GM23338 (cell line): Measurements from ENCODE around the gene RNF217. TPM values are rescaled to one million over a fixed set of nuclear protein-coding genes. Genes with fewer than 3 reads are reported as not detected.

ENCODE experiments used
- ATAC-seq: fragments of 200-7000 bp; cut with Tn5 transposase; 3 replicates; pipeline ENCODE4 v1.9.1; 2020
- DNase-seq: peaks from one replicate; pipeline ENCODE4 v3.0.0-alpha.2; 2015; ENCODE audit warnings: low spot score
- H2AFZ ChIP-seq: fragments of 200-600 bp; sonication (generic); 2 replicates; pipeline ENCODE4 v1.8.0; 2016; ENCODE audit warnings: antibody characterized with exemption, mild to moderate bottlenecking, moderate library complexity
- H3F3A ChIP-seq: fragments of 200-600 bp; sonication (generic); replicated peaks from 2 replicates; pipeline ENCODE4 v1.8.0; 2017; ENCODE audit warnings: antibody characterized with exemption, mixed run types, low read depth
- H3K27ac ChIP-seq: fragments of 200-600 bp; sonication (generic); 2 replicates; pipeline ENCODE4 v1.6.1; 2016; ENCODE audit warnings: low read depth
- H3K27me3 ChIP-seq: fragments of 200-600 bp; sonication (generic); 2 replicates; pipeline ENCODE4 v1.8.0; 2016; ENCODE audit warnings: mild to moderate bottlenecking, mixed run types, moderate library complexity; ENCODE audit not compliant: insufficient read depth
- H3K36me3 ChIP-seq: fragments of 200-600 bp; sonication (generic); 2 replicates; pipeline ENCODE4 v1.8.0; 2016; ENCODE audit warnings: mild to moderate bottlenecking; ENCODE audit not compliant: insufficient read depth
- H3K4me1 ChIP-seq: fragments of 200-600 bp; sonication (generic); 2 replicates; pipeline ENCODE4 v1.8.0; 2016; ENCODE audit warnings: mild to moderate bottlenecking, moderate library complexity; ENCODE audit not compliant: insufficient read depth
- H3K4me2 ChIP-seq: fragments of 200-600 bp; sonication (generic); 2 replicates; pipeline ENCODE4 v1.7.1; 2017; ENCODE audit warnings: mixed run types
- H3K4me3 ChIP-seq: fragments of 200-600 bp; sonication (generic); 2 replicates; pipeline ENCODE4 v1.6.1; 2016; ENCODE audit warnings: mixed run types
- H3K79me2 ChIP-seq: fragments of 200-600 bp; sonication (generic); replicated peaks from 2 replicates; pipeline ENCODE4 v1.8.0; 2017; ENCODE audit warnings: mild to moderate bottlenecking; ENCODE audit not compliant: insufficient read depth
- H3K9me2 ChIP-seq: fragments of 200-600 bp; sonication (generic); 2 replicates; pipeline ENCODE4 v1.8.0; 2017; ENCODE audit not compliant: insufficient read depth
- H4K20me1 ChIP-seq: fragments of 200-600 bp; sonication (generic); replicated peaks from 2 replicates; pipeline ENCODE4 v1.8.0; 2017; ENCODE audit warnings: mild to moderate bottlenecking; ENCODE audit not compliant: insufficient read depth
- H3K27ac Mint-ChIP-seq: 2 replicates; pipeline ENCODE4 v1.8.0; 2020; ENCODE audit warnings: inconsistent platforms, mild to moderate bottlenecking, moderate library complexity, mixed read lengths
- H3K27me3 Mint-ChIP-seq: 3 replicates; pipeline ENCODE4 v1.8.0; 2022; ENCODE audit warnings: low read depth, mild to moderate bottlenecking, moderate library complexity, mixed read lengths, inconsistent platforms; ENCODE audit not compliant: insufficient read depth, poor library complexity
- H3K36me3 Mint-ChIP-seq: 3 replicates; pipeline ENCODE4 v1.8.0; 2021; ENCODE audit warnings: low read depth, mild to moderate bottlenecking, inconsistent platforms, moderate library complexity, mixed read lengths
- H3K4me1 Mint-ChIP-seq: 3 replicates; pipeline ENCODE4 v1.8.0; 2020; ENCODE audit warnings: mild to moderate bottlenecking, inconsistent platforms, mixed read lengths
- H3K4me3 Mint-ChIP-seq: 3 replicates; pipeline ENCODE4 v1.8.0; 2021; ENCODE audit warnings: moderate library complexity, mild to moderate bottlenecking, inconsistent platforms, mixed read lengths
- H3K9me3 Mint-ChIP-seq: 3 replicates; pipeline ENCODE4 v1.8.0; 2020; ENCODE audit warnings: moderate library complexity, mild to moderate bottlenecking, inconsistent platforms, mixed read lengths
- CREB1 ChIP-seq: fragments of 250-450 bp; sonication (Bioruptor Pico); IDR thresholded peaks from 2 replicates; pipeline ENCODE4 v1.5.0; 2020; ENCODE audit warnings: low read depth, mild to moderate bottlenecking, moderate library complexity
- EZH2 ChIP-seq: fragments of 200-600 bp; sonication (generic); IDR thresholded peaks from one replicate; pipeline ENCODE4 v1.8.0; 2017; ENCODE audit warnings: antibody characterized with exemption, mild to moderate bottlenecking, low read depth; ENCODE audit not compliant: unreplicated experiment
- EZH2phosphoT487 ChIP-seq: fragments of 200-600 bp; sonication (generic); IDR thresholded peaks from one replicate; pipeline ENCODE4 v1.8.1; 2018; ENCODE audit warnings: antibody characterized with exemption; ENCODE audit not compliant: unreplicated experiment
- JUNB ChIP-seq: IDR thresholded peaks from one replicate; pipeline ENCODE4 v1.6.1; 2016; ENCODE audit warnings: antibody characterized with exemption; ENCODE audit not compliant: unreplicated experiment
- NANOG ChIP-seq: IDR thresholded peaks from 2 replicates; pipeline ENCODE4 v1.6.1; 2016; ENCODE audit warnings: antibody characterized with exemption, borderline replicate concordance
- POLR2AphosphoS5 ChIP-seq: IDR thresholded peaks from 2 replicates; pipeline ENCODE4 v1.6.1; 2016; ENCODE audit warnings: antibody characterized with exemption, low read depth
- STAT1 ChIP-seq: IDR thresholded peaks from one replicate; pipeline ENCODE4 v1.6.1; 2016; ENCODE audit warnings: antibody characterized with exemption; ENCODE audit not compliant: unreplicated experiment
- ZNF114 ChIP-seq: fragments of 250-450 bp; sonication (Bioruptor Pico); IDR thresholded peaks from 2 replicates; pipeline ENCODE4 v1.5.0; 2020; ENCODE audit warnings: mild to moderate bottlenecking, moderate library complexity
- ZNF331 ChIP-seq: fragments of 250-450 bp; sonication (Bioruptor Pico); IDR thresholded peaks from 2 replicates; pipeline ENCODE4 v1.5.0; 2020; ENCODE audit warnings: low read depth, mild to moderate bottlenecking, moderate library complexity
- ZNF462 ChIP-seq: fragments of 250-450 bp; sonication (Bioruptor Pico); IDR thresholded peaks from 2 replicates; pipeline ENCODE4 v1.5.0; 2020; ENCODE audit warnings: mild to moderate bottlenecking, moderate library complexity
- polyA plus RNA-seq: library from polyadenylated mRNA; unstranded; fragments of >200 nt; fragmentation: Nextera tagmentation; extraction: Ambion mirVana; gene quantifications from 2 replicates; pipeline ENCODE4 v1.2.1, GENCODE V29; 2016
- total RNA-seq: library from RNA; depleted of rRNA; stranded (reverse); fragments of >200 nt; shearing (Covaris generic); gene quantifications from 2 replicates; pipeline ENCODE4 v1.2.3, GENCODE V29; 2014
- TF ChIP-seq, protein P1 (sequence below): IDR thresholded peaks from 2 replicates; pipeline ENCODE4 v1.6.1; 2016; ENCODE audit warnings: antibody characterized with exemption
- TF ChIP-seq, protein P2 (sequence below): IDR thresholded peaks from one replicate; pipeline ENCODE4 v1.6.1; 2018; ENCODE audit warnings: antibody characterized with exemption; ENCODE audit not compliant: unreplicated experiment
- TF ChIP-seq, protein P3 (sequence below), 2 experiments: fragments of 200-600 bp in 1 of 2; sonication (generic) in 1 of 2; conservative IDR thresholded peaks; 2 replicates each; pipeline versions ENCODE4 v1.5.1 to v1.6.1; 2016 to 2017; ENCODE audit warnings: antibody characterized with exemption in 2 of 2, low read depth in 2 of 2, mild to moderate bottlenecking in 2 of 2, moderate library complexity in 1 of 2

RNF217 gene
- total and polyA plus RNA-seq, 2 experiments from 2014 or later = 1.7 to 6.2 TPM

DNA sequence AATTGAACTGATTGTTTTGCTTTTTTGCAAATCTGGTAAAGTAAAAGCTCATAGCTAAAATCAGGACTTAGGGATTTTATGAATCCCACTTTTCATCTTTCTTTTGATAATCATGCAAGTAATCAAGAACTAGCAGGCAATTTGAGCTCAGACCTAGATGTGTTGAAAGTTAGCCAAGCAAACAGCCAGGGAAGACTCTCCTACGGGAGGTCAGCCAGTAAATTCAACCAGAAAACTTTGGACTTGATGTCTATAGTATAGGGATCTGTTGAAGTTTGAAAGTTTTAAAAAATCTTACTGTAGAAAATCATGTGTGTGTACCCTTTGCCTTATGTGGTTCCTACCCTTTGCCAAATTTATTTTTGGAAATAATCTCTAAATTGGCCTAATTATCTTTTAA, 96.3 kb downstream of the RNF217 start:
- H3K36me3 Mint-ChIP-seq = no peaks in the 10 kb centered on the region
- Histone ChIP-seq H3K79me2 (no peaks in the 10 kb centered on the region), H3K4me1 (no peaks in the 10 kb centered on the region), H3F3A (no peaks in the 10 kb centered on the region), H2AFZ (no peak overlapping the region), H3K9me2 (no peaks in the 10 kb centered on the region), H3K27me3 (no peaks in the 10 kb centered on the region), H4K20me1 (no peaks in the 10 kb centered on the region), H3K36me3 (no peaks in the 10 kb centered on the region), H3K4me3 (no peak overlapping the region), H3K27ac (no peak overlapping the region), H3K4me2 (no peak overlapping the region)
- no peaks in the 10 kb centered on the region for H3K9me3 Mint-ChIP-seq
- TF ChIP-seq, protein P1, sequence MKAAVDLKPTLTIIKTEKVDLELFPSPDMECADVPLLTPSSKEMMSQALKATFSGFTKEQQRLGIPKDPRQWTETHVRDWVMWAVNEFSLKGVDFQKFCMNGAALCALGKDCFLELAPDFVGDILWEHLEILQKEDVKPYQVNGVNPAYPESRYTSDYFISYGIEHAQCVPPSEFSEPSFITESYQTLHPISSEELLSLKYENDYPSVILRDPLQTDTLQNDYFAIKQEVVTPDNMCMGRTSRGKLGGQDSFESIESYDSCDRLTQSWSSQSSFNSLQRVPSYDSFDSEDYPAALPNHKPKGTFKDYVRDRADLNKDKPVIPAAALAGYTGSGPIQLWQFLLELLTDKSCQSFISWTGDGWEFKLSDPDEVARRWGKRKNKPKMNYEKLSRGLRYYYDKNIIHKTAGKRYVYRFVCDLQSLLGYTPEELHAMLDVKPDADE = no peak
- TF ChIP-seq CREB1 (CRISPR knock-in tag) (no peak), ZNF462 (CRISPR knock-in tag) (no peak), POLR2AphosphoS5 (no peak), JUNB (no peak), EZH2 (no peak), ZNF331 (CRISPR knock-in tag) (no peak), NANOG (no peak), STAT1 (no peak), EZH2phosphoT487 (no peak), ZNF114 (CRISPR knock-in tag) (no peak)
- TF ChIP-seq, protein P2, sequence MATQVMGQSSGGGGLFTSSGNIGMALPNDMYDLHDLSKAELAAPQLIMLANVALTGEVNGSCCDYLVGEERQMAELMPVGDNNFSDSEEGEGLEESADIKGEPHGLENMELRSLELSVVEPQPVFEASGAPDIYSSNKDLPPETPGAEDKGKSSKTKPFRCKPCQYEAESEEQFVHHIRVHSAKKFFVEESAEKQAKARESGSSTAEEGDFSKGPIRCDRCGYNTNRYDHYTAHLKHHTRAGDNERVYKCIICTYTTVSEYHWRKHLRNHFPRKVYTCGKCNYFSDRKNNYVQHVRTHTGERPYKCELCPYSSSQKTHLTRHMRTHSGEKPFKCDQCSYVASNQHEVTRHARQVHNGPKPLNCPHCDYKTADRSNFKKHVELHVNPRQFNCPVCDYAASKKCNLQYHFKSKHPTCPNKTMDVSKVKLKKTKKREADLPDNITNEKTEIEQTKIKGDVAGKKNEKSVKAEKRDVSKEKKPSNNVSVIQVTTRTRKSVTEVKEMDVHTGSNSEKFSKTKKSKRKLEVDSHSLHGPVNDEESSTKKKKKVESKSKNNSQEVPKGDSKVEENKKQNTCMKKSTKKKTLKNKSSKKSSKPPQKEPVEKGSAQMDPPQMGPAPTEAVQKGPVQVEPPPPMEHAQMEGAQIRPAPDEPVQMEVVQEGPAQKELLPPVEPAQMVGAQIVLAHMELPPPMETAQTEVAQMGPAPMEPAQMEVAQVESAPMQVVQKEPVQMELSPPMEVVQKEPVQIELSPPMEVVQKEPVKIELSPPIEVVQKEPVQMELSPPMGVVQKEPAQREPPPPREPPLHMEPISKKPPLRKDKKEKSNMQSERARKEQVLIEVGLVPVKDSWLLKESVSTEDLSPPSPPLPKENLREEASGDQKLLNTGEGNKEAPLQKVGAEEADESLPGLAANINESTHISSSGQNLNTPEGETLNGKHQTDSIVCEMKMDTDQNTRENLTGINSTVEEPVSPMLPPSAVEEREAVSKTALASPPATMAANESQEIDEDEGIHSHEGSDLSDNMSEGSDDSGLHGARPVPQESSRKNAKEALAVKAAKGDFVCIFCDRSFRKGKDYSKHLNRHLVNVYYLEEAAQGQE = no peak
- TF ChIP-seq, protein P3, sequence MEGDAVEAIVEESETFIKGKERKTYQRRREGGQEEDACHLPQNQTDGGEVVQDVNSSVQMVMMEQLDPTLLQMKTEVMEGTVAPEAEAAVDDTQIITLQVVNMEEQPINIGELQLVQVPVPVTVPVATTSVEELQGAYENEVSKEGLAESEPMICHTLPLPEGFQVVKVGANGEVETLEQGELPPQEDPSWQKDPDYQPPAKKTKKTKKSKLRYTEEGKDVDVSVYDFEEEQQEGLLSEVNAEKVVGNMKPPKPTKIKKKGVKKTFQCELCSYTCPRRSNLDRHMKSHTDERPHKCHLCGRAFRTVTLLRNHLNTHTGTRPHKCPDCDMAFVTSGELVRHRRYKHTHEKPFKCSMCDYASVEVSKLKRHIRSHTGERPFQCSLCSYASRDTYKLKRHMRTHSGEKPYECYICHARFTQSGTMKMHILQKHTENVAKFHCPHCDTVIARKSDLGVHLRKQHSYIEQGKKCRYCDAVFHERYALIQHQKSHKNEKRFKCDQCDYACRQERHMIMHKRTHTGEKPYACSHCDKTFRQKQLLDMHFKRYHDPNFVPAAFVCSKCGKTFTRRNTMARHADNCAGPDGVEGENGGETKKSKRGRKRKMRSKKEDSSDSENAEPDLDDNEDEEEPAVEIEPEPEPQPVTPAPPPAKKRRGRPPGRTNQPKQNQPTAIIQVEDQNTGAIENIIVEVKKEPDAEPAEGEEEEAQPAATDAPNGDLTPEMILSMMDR (conservative IDR thresholded peaks at IDR 0.05; ENCODE audit: low read depth in 2 of 2) = no peak
- DNase-seq (no peak), ATAC-seq (no peak)
- H3K4me1 Mint-ChIP-seq = no peaks in the 10 kb centered on the region
- H3K4me3 Mint-ChIP-seq = no peak overlapping the region
- no peaks in the 10 kb centered on the region for H3K27me3 Mint-ChIP-seq
- no peak overlapping the region for H3K27ac Mint-ChIP-seq
